HL-60 (cell line): ENCODE results near the gene SIPA1.
A peak's percentile ranks its signal among the peaks of the same experiment; 100 is the strongest.

Experiments used
- DNase-seq, 2 experiments: peaks; one replicate each; pipeline ENCODE4 v3.0.0-alpha.2; 2010 to 2020; ENCODE audit warnings: low read depth in 1 of 2, low spot score in 1 of 2
- H3K27ac ChIP-seq: fragments of 250-450 bp; sonication (Bioruptor Pico); replicated peaks from 2 replicates; pipeline ENCODE4 v1.5.1; 2020; ENCODE audit warnings: mild to moderate bottlenecking, moderate library complexity
- H3K27me3 ChIP-seq: fragments of 250-450 bp; sonication (Bioruptor Pico); 2 replicates; pipeline ENCODE4 v1.5.1; 2021; ENCODE audit warnings: mild to moderate bottlenecking, moderate library complexity; ENCODE audit not compliant: insufficient read depth, poor library complexity, severe bottlenecking
- H3K4me3 ChIP-seq: replicated peaks from 2 replicates; pipeline ENCODE4 v1.5.1; 2011; ENCODE audit warnings: mild to moderate bottlenecking, control low read depth, low read length; ENCODE audit not compliant: insufficient read depth
- GABPA ChIP-seq: IDR thresholded peaks from 2 replicates; pipeline ENCODE4 v1.6.1; 2012; ENCODE audit warnings: low read depth
- POLR2AphosphoS5 ChIP-seq: IDR thresholded peaks from 2 replicates; pipeline ENCODE4 v1.6.1; 2012; ENCODE audit warnings: low read depth
- SPI1 ChIP-seq: IDR thresholded peaks from 2 replicates; pipeline ENCODE4 v1.6.1; 2012; ENCODE audit warnings: low read depth, mild to moderate bottlenecking, borderline replicate concordance
- TF ChIP-seq, protein P1 (sequence below): IDR thresholded peaks from 2 replicates; pipeline ENCODE4 v1.6.1; 2012; ENCODE audit warnings: low read depth; ENCODE audit not compliant: insufficient replicate concordance
- TF ChIP-seq, protein P2 (sequence below): IDR thresholded peaks from one replicate; pipeline ENCODE4 v1.5.1; 2011; ENCODE audit warnings: low read length, control low read depth, inconsistent platforms; ENCODE audit not compliant: insufficient read depth

The SIPA1 gene

DNA sequence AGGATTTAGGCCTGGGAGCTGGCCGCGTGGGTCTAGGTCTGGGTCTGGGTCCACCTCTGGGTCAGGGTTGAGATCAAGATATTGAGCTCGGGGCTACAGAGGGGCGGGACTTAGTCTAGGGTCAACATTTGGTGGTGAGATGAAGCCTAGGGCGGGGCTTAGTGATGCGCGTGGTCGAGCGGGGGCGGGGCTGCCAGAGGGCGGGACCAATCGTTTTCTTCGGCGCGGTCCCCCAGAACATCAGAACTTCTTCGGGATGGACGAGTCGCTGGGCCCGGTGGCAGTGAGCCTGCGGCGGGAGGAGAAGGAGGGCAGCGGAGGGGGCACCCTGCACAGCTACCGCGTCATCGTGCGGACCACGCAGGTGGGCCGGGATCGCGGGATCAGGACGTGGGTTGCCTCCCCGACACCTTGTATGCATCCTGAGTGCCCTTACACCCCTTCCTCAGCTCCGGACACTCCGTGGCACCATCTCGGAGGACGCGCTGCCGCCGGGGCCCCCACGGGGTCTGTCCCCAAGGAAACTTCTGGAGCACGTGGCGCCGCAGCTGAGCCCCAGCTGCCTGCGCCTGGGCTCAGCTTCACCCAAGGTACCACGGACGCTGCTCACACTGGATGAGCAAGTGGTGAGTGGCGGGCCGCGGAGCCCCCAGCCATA is 4.2 kb downstream of the SIPA1 start:
- Histone ChIP-seq H3K4me3 (peak overlapping the region; percentile 61), H3K27me3 (no peaks in the 10 kb centered on the region), H3K27ac (peak overlapping the region; percentile 99; the same call in 1 of the 2 replicates)
- TF ChIP-seq POLR2AphosphoS5, result no peak
- no peak for TF ChIP-seq GABPA
- TF ChIP-seq, protein P1, sequence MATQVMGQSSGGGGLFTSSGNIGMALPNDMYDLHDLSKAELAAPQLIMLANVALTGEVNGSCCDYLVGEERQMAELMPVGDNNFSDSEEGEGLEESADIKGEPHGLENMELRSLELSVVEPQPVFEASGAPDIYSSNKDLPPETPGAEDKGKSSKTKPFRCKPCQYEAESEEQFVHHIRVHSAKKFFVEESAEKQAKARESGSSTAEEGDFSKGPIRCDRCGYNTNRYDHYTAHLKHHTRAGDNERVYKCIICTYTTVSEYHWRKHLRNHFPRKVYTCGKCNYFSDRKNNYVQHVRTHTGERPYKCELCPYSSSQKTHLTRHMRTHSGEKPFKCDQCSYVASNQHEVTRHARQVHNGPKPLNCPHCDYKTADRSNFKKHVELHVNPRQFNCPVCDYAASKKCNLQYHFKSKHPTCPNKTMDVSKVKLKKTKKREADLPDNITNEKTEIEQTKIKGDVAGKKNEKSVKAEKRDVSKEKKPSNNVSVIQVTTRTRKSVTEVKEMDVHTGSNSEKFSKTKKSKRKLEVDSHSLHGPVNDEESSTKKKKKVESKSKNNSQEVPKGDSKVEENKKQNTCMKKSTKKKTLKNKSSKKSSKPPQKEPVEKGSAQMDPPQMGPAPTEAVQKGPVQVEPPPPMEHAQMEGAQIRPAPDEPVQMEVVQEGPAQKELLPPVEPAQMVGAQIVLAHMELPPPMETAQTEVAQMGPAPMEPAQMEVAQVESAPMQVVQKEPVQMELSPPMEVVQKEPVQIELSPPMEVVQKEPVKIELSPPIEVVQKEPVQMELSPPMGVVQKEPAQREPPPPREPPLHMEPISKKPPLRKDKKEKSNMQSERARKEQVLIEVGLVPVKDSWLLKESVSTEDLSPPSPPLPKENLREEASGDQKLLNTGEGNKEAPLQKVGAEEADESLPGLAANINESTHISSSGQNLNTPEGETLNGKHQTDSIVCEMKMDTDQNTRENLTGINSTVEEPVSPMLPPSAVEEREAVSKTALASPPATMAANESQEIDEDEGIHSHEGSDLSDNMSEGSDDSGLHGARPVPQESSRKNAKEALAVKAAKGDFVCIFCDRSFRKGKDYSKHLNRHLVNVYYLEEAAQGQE, result no peak
- TF ChIP-seq SPI1, result no peak
- TF ChIP-seq, protein P2, sequence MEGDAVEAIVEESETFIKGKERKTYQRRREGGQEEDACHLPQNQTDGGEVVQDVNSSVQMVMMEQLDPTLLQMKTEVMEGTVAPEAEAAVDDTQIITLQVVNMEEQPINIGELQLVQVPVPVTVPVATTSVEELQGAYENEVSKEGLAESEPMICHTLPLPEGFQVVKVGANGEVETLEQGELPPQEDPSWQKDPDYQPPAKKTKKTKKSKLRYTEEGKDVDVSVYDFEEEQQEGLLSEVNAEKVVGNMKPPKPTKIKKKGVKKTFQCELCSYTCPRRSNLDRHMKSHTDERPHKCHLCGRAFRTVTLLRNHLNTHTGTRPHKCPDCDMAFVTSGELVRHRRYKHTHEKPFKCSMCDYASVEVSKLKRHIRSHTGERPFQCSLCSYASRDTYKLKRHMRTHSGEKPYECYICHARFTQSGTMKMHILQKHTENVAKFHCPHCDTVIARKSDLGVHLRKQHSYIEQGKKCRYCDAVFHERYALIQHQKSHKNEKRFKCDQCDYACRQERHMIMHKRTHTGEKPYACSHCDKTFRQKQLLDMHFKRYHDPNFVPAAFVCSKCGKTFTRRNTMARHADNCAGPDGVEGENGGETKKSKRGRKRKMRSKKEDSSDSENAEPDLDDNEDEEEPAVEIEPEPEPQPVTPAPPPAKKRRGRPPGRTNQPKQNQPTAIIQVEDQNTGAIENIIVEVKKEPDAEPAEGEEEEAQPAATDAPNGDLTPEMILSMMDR, result no peak
- DNase-seq, result no peak

DNA sequence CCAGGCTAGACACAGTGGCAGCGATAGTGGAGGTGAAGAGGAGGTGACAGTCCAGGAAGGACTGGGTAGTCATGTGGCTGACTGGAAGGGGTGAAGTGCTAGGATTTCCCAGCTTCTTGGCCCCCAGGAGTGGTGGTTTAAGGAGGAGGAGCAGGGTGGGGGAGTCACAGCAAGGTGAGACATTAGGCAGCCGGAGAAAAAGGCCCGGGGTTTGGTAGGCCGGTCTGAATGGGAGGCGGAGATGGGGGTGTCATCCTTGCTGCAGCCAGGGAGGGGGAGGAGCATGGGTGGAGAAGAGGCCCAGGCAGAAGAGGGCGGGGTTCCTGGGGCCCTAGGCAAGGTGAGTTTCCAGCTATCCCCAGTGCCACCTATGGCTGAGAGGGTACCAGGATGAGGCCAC is 6.1 kb downstream of the SIPA1 start:
- Histone ChIP-seq H3K27ac (no peak overlapping the region), H3K4me3 (no peak overlapping the region), H3K27me3 (no peaks in the 10 kb centered on the region)
- TF ChIP-seq GABPA, result no peak
- TF ChIP-seq, protein P2, result no peak
- TF ChIP-seq, protein P1, result no peak
- TF ChIP-seq SPI1, result no peak
- no peak for TF ChIP-seq POLR2AphosphoS5
- no peak for DNase-seq

DNA sequence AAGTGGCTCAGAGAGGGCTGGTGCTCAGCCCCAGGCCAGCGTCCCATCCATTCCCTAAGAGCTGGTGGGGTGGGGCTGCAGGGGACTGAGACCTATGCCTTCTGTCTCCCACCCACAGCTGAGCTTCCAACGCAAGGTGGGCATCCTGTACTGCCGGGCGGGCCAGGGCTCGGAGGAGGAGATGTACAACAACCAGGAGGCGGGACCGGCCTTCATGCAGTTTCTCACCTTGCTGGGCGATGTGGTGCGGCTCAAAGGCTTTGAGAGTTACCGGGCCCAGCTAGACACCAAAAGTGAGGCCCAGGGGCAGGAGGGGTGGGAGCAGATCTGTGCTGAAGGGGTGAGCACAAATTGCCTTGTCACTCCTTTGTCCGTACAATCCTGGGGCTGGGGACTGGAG is 6.9 kb downstream of the SIPA1 start:
- H3K27me3 ChIP-seq, result no peaks in the 10 kb centered on the region
- H3K4me3 ChIP-seq, result no peak overlapping the region
- DNase-seq, result no peak
- TF ChIP-seq, protein P2, result no peak
- TF ChIP-seq GABPA, result no peak
- no peak for TF ChIP-seq POLR2AphosphoS5
- TF ChIP-seq SPI1, result no peak
- TF ChIP-seq, protein P1, result no peak
- no peak overlapping the region for H3K27ac ChIP-seq
